Mucosa of rectum (tissue), 2 donors: ENCODE results near the gene IQGAP3.

Experiments used
- H3K27ac ChIP-seq, 2 donors: one replicate each; pipeline ENCODE4 v1.7.0; 2013; ENCODE audit warnings: inconsistent platforms in 2 of 2, low read depth in 2 of 2, low read length in 2 of 2
- H3K27me3 ChIP-seq, 2 donors: one replicate each; pipeline ENCODE4 v1.7.0; 2013; ENCODE audit warnings: low read length in 2 of 2; ENCODE audit not compliant: control insufficient read depth in 2 of 2, insufficient read depth in 2 of 2
- H3K36me3 ChIP-seq, 2 donors: one replicate each; pipeline ENCODE4 v1.7.0; 2013; ENCODE audit warnings: low read length in 2 of 2; ENCODE audit not compliant: control insufficient read depth in 2 of 2, insufficient read depth in 2 of 2
- H3K4me1 ChIP-seq, 2 donors: one replicate each; pipeline ENCODE4 v1.7.0; 2013; ENCODE audit warnings: low read length in 2 of 2, mild to moderate bottlenecking in 1 of 2; ENCODE audit not compliant: control insufficient read depth in 2 of 2, insufficient read depth in 2 of 2
- H3K4me3 ChIP-seq, 2 donors: one replicate each; pipeline ENCODE4 v1.7.0; 2013; ENCODE audit warnings: low read length in 2 of 2
- H3K9ac ChIP-seq, 2 donors: one replicate each; pipeline ENCODE4 v1.7.0; 2013; ENCODE audit warnings: low read length in 2 of 2, low read depth in 1 of 2, mild to moderate bottlenecking in 1 of 2
- H3K9me3 ChIP-seq, 2 donors: one replicate each; pipeline ENCODE4 v1.7.0; 2013; ENCODE audit warnings: low read length in 2 of 2; ENCODE audit not compliant: control insufficient read depth in 2 of 2
- donor health status: healthy.
- donor health status: Normal muscosa, but diverticular disease.

Gene IQGAP3

GRCh38 chr1:156487862-156488261 lies 84.5 kb downstream of the IQGAP3 start:
- no peaks in the 10 kb centered on the region for H3K9me3 ChIP-seq
- no peaks in the 10 kb centered on the region for H3K27me3 ChIP-seq
- H3K4me3 ChIP-seq, result peak overlapping the region in 1 of 2 donors; percentile 3
- H3K9ac ChIP-seq, result no peak overlapping the region
- peaks cover 11 to 30% of the 10 kb centered on the region in 2 donors for H3K36me3 ChIP-seq
- H3K27ac ChIP-seq, result peak overlapping the region; percentile 5 to 58
- H3K4me1 ChIP-seq, result peaks cover 48 to 52% of the 10 kb centered on the region in 2 donors

DNA sequence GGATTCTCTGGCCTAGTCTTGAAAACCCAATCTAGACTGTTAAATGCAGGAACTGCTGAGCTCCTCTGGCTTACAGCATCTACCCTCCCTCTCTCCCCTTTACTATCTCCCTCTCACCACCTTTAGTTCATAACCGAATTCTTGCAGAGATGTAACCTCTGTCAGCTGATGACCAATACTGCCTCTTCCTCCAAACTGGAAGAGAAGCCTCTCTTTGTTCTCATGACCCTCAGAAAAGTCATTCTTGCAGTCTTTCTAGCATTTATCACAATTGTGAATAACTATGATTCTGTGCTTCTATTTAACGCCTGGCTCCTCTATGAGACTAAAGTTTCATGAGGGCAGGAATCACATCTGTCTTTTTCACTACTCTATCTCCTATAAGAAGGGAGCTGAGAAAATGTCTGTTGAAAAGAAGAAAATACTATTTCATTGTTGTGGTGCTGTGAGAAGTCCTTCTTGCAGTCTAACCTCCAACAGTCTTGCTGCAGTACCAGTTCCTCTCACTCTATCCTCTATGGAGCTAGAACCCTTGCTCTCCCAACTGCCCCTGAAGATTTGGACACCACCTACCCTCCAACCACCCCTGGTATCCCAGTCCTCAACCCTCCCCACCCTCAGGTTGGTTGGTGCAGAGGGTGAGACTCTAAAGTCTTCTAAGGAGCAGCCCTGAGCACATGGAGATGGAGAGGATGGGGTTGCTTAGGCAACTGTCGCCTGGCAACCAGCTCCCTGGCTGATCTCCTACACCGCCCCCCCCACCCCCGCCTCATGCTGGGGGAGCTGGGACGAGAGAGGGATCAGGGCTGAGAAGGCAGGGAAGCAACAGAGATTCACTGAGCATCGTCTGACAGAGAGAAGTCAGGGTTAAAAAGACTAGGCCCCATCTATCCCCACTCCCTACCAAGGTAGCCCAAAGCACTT lies 85.7 kb downstream of the IQGAP3 start:
- Histone ChIP-seq H3K27ac (peak overlapping the region in 1 of 2 donors; percentile 58), H3K9me3 (no peaks in the 10 kb centered on the region), H3K36me3 (peaks cover 22 to 40% of the 10 kb centered on the region in 2 donors), H3K9ac (no peak overlapping the region), H3K27me3 (no peaks in the 10 kb centered on the region), H3K4me1 (peaks cover 36 to 41% of the 10 kb centered on the region in 2 donors), H3K4me3 (no peak overlapping the region)

GRCh38 chr1:156485984-156486383 lies 86.4 kb downstream of the IQGAP3 start:
- Histone ChIP-seq H3K9ac (no peak overlapping the region), H3K27me3 (no peaks in the 10 kb centered on the region), H3K9me3 (no peaks in the 10 kb centered on the region), H3K27ac (no peak overlapping the region), H3K36me3 (peaks cover 29 to 47% of the 10 kb centered on the region in 2 donors), H3K4me3 (no peak overlapping the region), H3K4me1 (peaks cover 29 to 34% of the 10 kb centered on the region in 2 donors)

- H3K9me3 ChIP-seq, result no peaks in the 10 kb centered on the region
- no peak overlapping the region for H3K27ac ChIP-seq
- H3K9ac ChIP-seq, result no peak overlapping the region
- H3K4me3 ChIP-seq, result no peak overlapping the region
- H3K4me1 ChIP-seq, result peaks cover 15 to 19% of the 10 kb centered on the region in 2 donors
- peaks cover 43 to 60% of the 10 kb centered on the region in 2 donors for H3K36me3 ChIP-seq
- H3K27me3 ChIP-seq, result no peaks in the 10 kb centered on the region
Observed at GRCh38 chr1:156484480-156485058, 87.8 kb downstream of the IQGAP3 start.

- Histone ChIP-seq H3K36me3 (peaks cover 49 to 67% of the 10 kb centered on the region in 2 donors), H3K4me3 (no peak overlapping the region), H3K27me3 (no peaks in the 10 kb centered on the region), H3K27ac (no peak overlapping the region), H3K9ac (no peak overlapping the region), H3K4me1 (peaks cover 4 to 10% of the 10 kb centered on the region in 2 donors), H3K9me3 (no peaks in the 10 kb centered on the region)
Observed at GRCh38 chr1:156483397-156483796, 89.0 kb downstream of the IQGAP3 start.

DNA sequence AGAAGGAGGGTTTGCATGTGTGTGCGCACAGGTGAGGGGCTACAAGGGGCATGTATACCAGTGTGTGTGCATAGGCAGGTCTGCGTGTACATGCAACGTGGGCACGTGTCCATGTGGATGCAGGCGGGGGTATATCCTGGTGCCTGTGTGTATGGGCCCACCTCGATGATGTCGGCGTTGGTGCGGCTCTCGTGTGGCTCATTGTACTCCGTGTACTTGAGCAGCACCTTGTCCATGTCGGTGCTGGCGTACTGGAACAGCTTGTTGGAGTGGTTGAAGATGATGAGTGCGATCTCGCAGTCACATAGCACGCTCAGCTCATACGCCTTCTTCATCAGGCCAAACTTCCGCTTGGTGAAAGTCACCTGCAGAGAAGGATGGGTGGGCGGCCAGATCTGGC lies 90.1 kb downstream of the IQGAP3 start:
- Histone ChIP-seq H3K27ac (no peak overlapping the region), H3K4me1 (peaks cover 0 to 10% of the 10 kb centered on the region in 2 donors), H3K36me3 (peaks cover 57 to 75% of the 10 kb centered on the region in 2 donors), H3K4me3 (no peak overlapping the region), H3K9ac (no peak overlapping the region), H3K9me3 (no peaks in the 10 kb centered on the region), H3K27me3 (no peaks in the 10 kb centered on the region)

DNA sequence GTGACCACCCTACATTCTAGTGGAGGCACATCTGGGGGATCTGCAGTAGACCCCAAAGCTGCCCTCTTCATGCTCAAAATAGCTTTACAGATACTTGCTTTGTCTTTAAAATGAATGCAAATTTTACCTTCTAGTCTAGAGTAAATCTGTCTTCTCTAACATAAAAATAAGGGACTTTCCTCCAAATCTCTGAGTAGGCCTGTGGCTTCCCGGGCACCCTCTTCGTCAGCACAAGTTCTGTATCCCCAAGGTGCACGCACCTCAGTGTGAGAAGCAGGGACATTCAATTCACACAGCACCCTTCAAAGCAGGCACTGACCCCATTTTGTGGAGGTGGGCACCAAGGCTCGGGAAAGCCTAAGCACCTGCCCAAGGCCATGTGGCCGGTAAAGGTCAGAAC lies 90.8 kb downstream of the IQGAP3 start:
- Histone ChIP-seq H3K9ac (no peak overlapping the region), H3K9me3 (no peaks in the 10 kb centered on the region), H3K27ac (no peak overlapping the region), H3K36me3 (peaks cover 64 to 80% of the 10 kb centered on the region in 2 donors), H3K4me1 (peaks cover 3 to 11% of the 10 kb centered on the region in 2 donors), H3K4me3 (no peak overlapping the region), H3K27me3 (no peaks in the 10 kb centered on the region)

DNA sequence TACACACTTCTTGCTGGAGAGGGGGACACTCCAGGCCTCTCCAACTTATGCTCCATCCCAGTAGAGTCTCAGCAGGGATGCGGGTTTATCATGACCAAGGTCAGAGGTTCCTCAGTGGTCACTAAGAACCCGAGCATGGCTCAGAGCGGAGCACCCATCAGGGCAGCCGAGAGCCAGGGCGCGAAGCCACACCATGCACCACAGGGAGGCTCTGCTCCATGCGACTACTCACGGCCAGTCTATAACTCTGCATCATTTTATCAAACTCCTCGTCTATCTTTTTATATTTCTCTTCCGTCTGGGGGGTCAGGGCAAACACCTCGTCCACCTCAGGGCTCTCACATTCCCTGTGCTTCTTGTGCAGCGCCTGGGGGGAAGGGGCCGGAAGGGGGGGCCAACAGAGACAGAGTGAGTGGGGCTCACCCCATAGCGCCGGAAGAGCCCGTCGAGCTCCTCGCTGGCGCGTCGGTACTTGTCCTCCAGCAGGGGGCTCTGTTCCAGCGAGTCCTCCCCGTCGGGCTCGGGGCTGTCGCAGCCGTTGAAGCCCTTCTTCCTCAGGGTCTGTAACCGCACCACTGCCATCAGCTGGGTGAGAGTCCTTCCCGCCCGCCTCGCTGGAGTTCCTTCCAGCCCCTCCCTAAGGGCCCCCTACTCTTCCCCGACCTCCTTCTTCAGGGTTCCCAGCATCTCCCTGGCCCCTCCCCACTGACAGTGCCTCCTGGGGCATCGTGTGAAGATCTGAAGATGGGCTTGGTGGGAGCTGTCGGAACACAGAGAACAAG lies 91.8 kb downstream of the IQGAP3 start:
- peaks cover 10 to 14% of the 10 kb centered on the region in 2 donors for H3K4me1 ChIP-seq
- no peak overlapping the region for H3K9ac ChIP-seq
- H3K9me3 ChIP-seq, result no peaks in the 10 kb centered on the region
- no peaks in the 10 kb centered on the region for H3K27me3 ChIP-seq
- peaks cover 73 to 85% of the 10 kb centered on the region in 2 donors for H3K36me3 ChIP-seq
- peak overlapping the region in 1 of 2 donors; percentile 48 for H3K27ac ChIP-seq
- no peak overlapping the region for H3K4me3 ChIP-seq

DNA sequence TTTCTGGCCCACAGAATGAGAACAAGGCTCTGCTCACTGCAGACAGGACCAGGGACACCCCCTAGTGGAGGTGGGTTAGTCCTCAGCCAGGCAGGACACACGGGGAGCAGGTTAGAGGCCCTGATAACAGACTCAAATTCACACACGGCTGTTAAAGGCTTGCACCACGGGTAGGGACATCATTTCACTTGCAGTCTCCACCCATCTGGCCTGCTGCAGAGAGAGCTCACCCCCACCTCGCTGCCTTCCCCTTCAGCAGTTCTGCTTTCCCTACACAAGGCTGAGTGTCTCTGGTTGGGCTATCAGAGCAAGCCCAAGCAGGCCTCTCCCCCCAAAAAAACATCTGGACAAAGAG lies 92.4 kb downstream of the IQGAP3 start:
- Histone ChIP-seq H3K27ac (no peak overlapping the region), H3K9me3 (no peaks in the 10 kb centered on the region), H3K27me3 (no peaks in the 10 kb centered on the region), H3K9ac (no peak overlapping the region), H3K4me3 (no peak overlapping the region), H3K36me3 (peaks cover 79 to 91% of the 10 kb centered on the region in 2 donors), H3K4me1 (peaks cover 10 to 16% of the 10 kb centered on the region in 2 donors)
